ENCODE results near the gene RFC1. TPM values are rescaled to one million over a fixed set of nuclear protein-coding genes. Genes with fewer than 3 reads are reported as not detected.

Gene RFC1
- total and polyA plus RNA-seq, 2 of the 4 experiments (the other 2 are of a cell fraction), result 18.4 to 49.3 TPM

- Histone ChIP-seq H3K4me3 (ENCODE audit: insufficient read depth, low read depth, low read length) (no peak overlapping the region), H3K27me3 (ENCODE audit: control insufficient read depth, insufficient read depth, low read length) (peaks cover 12% of the 10 kb centered on the region), H3K18ac (ENCODE audit: low read depth, low read length) (no peak overlapping the region), H2BK120ac (ENCODE audit: low read depth, low read length) (no peak overlapping the region), H3K27ac (ENCODE audit: insufficient read depth, low read length) (no peak overlapping the region), H3K14ac (replicated peaks; ENCODE audit: low read depth, low read length) (no peak overlapping the region), H3K23ac (ENCODE audit: low read depth, low read length) (no peak overlapping the region), H2BK15ac (ENCODE audit: low read depth, low read length) (no peak overlapping the region), H4K8ac (ENCODE audit: low read depth in 2 of 2, low read length in 2 of 2) (no peak overlapping the region), H2BK5ac (ENCODE audit: low read depth, low read length, poor library complexity, severe bottlenecking) (no peak overlapping the region), H2AK5ac (ENCODE audit: low read depth, low read length) (no peak overlapping the region), H3K4ac (ENCODE audit: low read depth, low read length) (no peak overlapping the region), H3K9me3 (ENCODE audit: control insufficient read depth, insufficient read depth, low read length) (no peaks in the 10 kb centered on the region), H3K79me1 (ENCODE audit: low read depth in 1 of 2, low read length in 2 of 2) (no peaks in the 10 kb centered on the region), H3K9me1 (ENCODE audit: insufficient read depth, low read length) (no peaks in the 10 kb centered on the region), H4K91ac (ENCODE audit: insufficient read depth, low read depth, low read length) (no peak overlapping the region), H3K4me2 (ENCODE audit: low read depth, low read length) (no peak overlapping the region), H4K20me1 (ENCODE audit: insufficient read depth, low read length) (no peaks in the 10 kb centered on the region), H3K36me3 (ENCODE audit: control insufficient read depth, insufficient read depth, low read length) (no peaks in the 10 kb centered on the region), H3K9ac (ENCODE audit: low read depth, low read length) (no peak overlapping the region), H3K4me1 (ENCODE audit: control insufficient read depth, insufficient read depth, low read length) (no peaks in the 10 kb centered on the region), H2AFZ (replicated peaks; ENCODE audit: low read length, poor library complexity) (no peak overlapping the region), H2AK9ac (replicated peaks; ENCODE audit: low read depth, low read length, poor library complexity) (no peak overlapping the region), H3K56ac (ENCODE audit: extremely low read depth, insufficient read depth, low read length) (no peak overlapping the region), H4K5ac (ENCODE audit: low read depth, low read length) (no peak overlapping the region), H2BK20ac (ENCODE audit: low read depth, low read length) (no peak overlapping the region)
- WGBS, 2 experiments (ENCODE audit: extremely low coverage in 2 of 2, insufficient read length in 1 of 2), result 63% methylated on average over 4 of the region's 6 CpGs; no CpG with 5 or more reads in 1 of the 2 experiments
- in situ Hi-C loops (cut with MboI; ENCODE audit: low sequenced_read_pairs) (no loop called here), dilution Hi-C loops (cut with HindIII; ENCODE audit: low sequenced_read_pairs, unreplicated experiment) (no loop called here), intact Hi-C loops (cut with micrococcal nuclease) (no loop called here)
- TF ChIP-seq SMC3 (IDR thresholded peaks at IDR 0.05; ENCODE audit: low read depth, low read length) (no peak), MAZ (IDR thresholded peaks at IDR 0.05; ENCODE audit: borderline replicate concordance, low read depth, low read length) (no peak), MXI1 (IDR thresholded peaks at IDR 0.05; ENCODE audit: borderline replicate concordance, low read depth, low read length) (no peak), ELK1 (IDR thresholded peaks at IDR 0.05; ENCODE audit: borderline replicate concordance, low read depth, low read length) (no peak), MAFK (IDR thresholded peaks at IDR 0.05; ENCODE audit: low read depth, low read length) (no peak), BHLHE40 (IDR thresholded peaks at IDR 0.05; ENCODE audit: low read depth, low read length) (no peak), USF2 (IDR thresholded peaks at IDR 0.05; ENCODE audit: low read depth, low read length) (no peak), RFX5 (IDR thresholded peaks at IDR 0.05; ENCODE audit: low read depth, low read length) (no peak), CEBPB (IDR thresholded peaks at IDR 0.05; ENCODE audit: low read depth, low read length) (no peak), NFE2L2 (IDR thresholded peaks at IDR 0.05; ENCODE audit: low read depth, low read length) (no peak), FOS (IDR thresholded peaks at IDR 0.05; ENCODE audit: low read depth, low read length) (no peak), POLR2A (IDR thresholded peaks at IDR 0.05; ENCODE audit: low read depth, low read length) (no peak), CHD1 (IDR thresholded peaks at IDR 0.05; ENCODE audit: low read depth, low read length) (no peak), RCOR1 (IDR thresholded peaks at IDR 0.05; ENCODE audit: insufficient replicate concordance, low read length) (no peak), RAD21 (IDR thresholded peaks at IDR 0.05; ENCODE audit: low read length) (no peak), CTCF (conservative IDR thresholded peaks at IDR 0.05; ENCODE audit: low read depth, low read length) (no peak)
- DNase-seq (no peak), ATAC-seq (ENCODE audit: low read depth) (no peak)
- BruUV-seq (replicated peaks), result no TSS peak
- ChIA-PET CTCF (no interaction called here), POLR2A (ENCODE audit: unreplicated experiment) (no interaction called here)
These were observed 24.4 kb upstream of the RFC1 start for GRCh38 chr4:39390603-39391002.

All from IMR-90 (cell line).